HG03064 (cell line): ENCODE data around the gene COX7C.
"Not testable (repeated sequence)": the region's sequence is repeated elsewhere in the genome, so short reads cannot be mapped to it uniquely, and the experiment has no call there.

ENCODE experiments used
- ATAC-seq: cut with Tn5 transposase; IDR thresholded peaks from one replicate; pipeline ENCODE4 v1.9.1; 2021; ENCODE audit warnings: low read depth; ENCODE audit not compliant: unreplicated experiment

Gene COX7C

GRCh38 chr5:86660771-86661170 is 43.0 kb downstream of the COX7C start:
- not testable (repeated sequence) for ATAC-seq

- no peak for ATAC-seq
Observed at GRCh38 chr5:86664173-86664572, 46.4 kb downstream of the COX7C start.

GRCh38 chr5:86665984-86666760 is 48.4 kb downstream of the COX7C start:
- no peak for ATAC-seq

- ATAC-seq, result no peak
Observed at GRCh38 chr5:86666981-86667380, 49.2 kb downstream of the COX7C start.
